GM18870 (cell line): Measurements from ENCODE around the gene SRMS.
A peak's percentile ranks its signal among the peaks of the same experiment; 100 is the strongest.
"Not testable (repeated sequence)": the region's sequence is repeated elsewhere in the genome, so short reads cannot be mapped to it uniquely, and the experiment has no call there.

Source experiments
- ATAC-seq: cut with Tn5 transposase; IDR thresholded peaks from one replicate; pipeline ENCODE4 v1.9.1; 2021; ENCODE audit warnings: moderate library complexity; ENCODE audit not compliant: unreplicated experiment

SRMS gene

DNA sequence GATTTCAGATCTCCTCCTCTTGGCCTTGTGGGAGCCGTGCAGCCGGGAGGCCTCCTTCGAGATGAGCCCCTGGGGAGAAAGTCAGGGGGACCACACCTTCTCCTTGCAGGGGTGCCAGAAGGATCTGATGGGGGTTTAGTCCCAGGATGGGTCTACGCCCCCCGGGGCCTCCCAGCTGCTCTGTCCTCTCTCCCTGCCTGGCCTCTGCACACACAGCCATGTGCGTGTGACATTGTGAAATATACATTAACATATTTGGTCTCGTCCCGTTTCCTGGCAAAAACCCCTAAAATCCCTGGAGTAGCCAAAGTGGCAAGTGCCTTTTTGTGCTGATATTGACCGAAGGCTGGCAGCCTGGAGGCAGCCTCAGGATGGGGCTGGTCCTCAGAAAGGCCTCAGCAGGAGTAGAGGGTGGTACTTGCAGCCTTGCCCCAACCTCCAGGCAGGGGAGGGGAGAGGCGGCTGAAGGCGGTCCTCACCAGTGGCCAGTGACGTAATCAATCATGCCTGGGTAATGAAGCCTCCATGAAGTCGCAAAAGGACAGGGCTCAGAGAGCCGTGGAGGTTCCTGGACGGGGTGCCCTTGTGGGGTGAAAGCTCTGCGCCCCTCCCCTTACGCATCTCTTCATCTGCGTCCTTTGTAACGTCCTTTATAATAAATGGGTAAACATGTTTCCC, 31.6 kb upstream of the SRMS start:
- no peak for ATAC-seq

DNA sequence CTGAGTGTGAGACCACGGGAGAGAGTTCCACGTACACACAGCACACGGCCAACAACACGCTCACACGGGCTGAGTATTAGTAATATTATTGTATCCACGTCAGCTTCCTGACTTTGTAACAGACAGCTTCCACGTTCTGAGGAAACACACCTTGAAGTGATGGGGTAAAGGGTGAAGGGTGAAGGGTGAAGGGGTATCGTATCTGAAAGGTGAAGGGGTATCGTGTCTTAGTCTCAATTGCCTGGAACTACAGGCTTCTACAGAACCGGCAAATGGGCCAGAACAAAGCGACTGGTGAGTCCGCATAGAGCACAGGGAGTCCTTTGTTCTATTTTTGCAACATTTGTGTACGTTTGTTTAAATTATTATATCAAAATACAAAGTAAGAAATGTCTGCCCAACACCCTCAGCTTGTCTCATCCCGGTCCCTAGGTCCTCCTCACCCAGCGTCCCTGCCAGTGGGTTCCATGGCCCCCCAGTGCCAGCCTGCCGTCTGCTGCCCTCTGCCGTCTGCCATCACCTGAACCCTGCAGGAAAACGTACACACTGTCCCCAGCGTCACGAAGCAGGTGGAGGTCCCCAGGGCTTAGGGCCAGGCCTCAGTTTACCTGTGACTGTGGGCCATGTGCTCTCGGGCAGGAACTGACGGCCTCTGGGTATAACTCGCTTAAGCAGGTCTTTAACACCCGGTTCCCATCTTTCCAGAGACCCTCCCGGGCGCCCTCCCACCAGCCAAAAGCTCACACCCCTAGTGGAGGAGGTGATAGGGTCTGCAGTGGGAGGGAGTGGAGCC, 30.9 kb upstream of the SRMS start:
- no peak for ATAC-seq

DNA sequence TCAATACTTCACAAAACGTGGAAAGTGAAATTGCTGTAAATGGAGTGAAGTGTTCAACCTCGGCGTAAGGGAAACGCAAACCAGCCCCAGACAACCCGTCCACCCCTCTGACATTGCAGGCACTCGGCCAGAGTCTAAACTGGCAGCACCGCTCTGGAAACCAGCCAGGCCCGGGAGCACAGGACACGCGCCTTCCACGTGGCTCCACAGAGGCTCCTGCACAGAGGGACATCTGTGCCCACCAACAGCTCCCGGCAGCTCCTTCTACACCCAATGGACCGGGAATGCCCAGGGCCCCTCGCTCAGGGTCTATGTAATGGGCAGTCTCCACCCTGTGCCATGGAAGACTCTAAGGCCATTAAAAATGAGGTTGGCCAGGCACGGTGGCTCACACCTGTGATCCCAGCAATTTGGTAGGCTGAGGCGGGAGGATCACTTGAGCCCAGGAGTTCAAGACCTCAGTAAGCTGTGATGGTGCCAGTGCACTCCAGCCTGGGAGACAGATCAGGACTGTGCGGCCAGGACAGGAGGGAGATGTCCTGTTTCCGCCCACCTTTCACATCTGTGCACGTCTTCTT, 29.9 kb upstream of the SRMS start:
- ATAC-seq = no peak

DNA sequence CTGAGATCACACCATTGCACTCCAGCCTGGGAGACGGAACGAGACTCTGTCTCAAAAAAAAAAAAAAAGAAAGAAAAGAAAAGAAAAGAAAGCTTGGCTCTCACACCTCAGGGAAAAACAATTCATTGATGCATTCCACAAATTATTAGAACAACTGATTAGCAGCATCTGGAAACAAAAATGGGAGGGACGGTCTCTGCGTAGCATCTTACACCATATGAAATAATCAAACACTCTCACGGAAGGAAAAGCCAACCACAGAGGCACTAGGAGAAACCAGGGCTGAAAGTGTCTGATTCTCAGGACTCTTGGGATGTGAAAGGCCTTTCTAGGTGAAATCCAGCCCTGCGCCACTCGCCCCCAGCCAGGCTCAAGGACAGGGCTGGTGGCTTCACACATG, 28.8 kb upstream of the SRMS start:
- ATAC-seq = no peak

DNA sequence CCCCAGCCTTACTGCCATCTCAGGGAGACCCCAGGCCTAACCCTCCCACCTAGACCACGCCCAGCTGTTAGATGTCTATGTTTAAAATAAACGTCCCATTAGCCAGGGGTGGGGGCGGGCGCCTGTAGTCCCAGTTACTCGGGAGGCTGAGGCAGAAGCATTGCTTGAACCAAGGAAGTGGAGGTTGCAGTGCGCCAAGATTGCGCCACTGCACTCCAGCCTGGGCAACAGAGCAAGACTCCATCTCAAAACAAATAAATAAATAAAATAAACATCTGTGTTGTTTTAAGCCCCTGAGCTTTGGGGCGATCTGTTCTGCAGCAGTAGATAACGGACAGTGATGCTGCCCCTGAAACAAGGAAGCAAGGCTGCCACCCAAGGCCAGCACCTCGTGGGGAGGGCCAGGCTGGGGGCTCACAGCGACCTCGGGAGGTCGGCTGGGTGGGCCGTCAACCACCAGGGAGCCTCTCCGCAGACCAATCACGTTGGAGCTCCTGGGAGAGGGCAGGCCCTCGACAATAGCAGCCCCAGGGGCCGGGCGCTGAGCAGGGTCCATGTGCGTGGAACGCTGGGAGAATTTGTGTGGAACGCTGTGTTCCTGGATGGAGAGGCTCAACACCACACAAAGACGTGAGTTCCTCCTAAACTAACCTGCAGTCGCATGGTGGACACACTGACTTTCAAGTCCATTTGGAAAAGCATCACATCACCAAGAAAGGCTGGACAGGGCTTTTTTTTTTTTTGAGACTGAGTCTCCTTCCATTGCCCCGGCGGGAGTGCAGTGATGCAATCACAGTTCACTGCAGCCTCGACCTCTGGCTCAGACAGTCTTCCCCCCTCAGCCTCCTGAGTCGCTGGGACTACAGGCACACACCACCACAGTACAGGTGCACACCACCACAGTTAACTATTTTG, 27.5 kb upstream of the SRMS start:
- ATAC-seq = no peak

DNA sequence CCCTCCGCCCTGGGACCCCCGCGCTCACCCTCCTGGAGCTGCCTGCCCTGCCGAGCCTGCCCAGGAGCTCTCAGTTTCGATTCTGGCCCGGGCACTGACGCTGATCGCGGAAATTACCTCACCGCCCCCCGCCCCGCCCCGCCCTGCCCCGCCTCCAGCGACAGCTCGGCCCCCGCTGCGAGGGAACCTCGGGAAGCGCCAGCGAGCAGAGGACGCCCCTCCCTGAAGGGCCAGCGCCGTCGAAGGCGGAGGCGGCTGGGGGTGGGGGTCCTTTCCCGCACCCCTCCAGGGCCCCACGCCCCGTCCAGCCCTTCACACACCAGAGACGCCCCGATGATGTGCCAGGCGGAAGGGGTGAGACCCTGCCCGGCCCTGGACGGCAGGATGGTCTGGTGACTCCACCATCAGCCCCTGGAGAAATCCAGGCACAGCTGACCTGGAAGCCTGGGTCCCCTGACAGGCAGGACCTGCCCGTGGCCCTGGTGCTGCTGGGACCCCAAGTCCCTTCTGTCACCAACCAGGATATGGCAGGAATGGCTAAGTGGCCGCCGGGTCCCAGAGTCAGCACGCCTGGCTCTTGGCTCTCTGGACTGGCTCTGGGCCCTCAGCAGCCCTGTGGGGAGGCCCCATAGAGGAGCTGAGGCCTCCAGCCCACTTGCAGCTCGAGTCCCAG, 26.7 kb upstream of the SRMS start, which contains the start of gene HELZ2:
TSS of gene HELZ2 (minus strand) at position 84 of the 673 bp plus-strand sequence. CDS start 1,854 bp downstream, outside the sequence.
- ATAC-seq = no peak

DNA sequence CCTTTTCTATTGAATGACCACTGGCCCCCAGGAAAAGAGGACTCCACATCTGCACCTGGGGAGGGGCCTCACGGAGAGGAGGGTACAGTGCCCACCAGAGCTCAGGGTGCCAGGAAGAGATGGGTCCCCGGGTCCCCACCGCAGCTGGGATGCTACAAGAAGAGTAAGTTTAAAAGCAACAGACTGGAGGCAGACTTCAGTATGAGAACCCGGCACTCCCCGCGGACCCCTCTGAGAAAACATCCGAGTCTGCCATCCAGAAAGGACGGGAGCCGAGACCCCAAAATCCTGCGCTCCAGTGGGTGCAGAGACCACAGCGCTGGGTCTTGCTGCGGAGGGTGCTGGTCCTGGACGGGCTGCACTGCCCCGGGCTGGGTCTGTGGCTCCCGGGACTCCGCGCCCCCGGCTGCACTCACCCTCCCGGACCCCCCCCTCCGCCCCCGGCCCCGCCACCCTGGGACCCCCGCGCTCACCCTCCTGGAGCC, 26.1 kb upstream of the SRMS start:
- no peak for ATAC-seq

DNA sequence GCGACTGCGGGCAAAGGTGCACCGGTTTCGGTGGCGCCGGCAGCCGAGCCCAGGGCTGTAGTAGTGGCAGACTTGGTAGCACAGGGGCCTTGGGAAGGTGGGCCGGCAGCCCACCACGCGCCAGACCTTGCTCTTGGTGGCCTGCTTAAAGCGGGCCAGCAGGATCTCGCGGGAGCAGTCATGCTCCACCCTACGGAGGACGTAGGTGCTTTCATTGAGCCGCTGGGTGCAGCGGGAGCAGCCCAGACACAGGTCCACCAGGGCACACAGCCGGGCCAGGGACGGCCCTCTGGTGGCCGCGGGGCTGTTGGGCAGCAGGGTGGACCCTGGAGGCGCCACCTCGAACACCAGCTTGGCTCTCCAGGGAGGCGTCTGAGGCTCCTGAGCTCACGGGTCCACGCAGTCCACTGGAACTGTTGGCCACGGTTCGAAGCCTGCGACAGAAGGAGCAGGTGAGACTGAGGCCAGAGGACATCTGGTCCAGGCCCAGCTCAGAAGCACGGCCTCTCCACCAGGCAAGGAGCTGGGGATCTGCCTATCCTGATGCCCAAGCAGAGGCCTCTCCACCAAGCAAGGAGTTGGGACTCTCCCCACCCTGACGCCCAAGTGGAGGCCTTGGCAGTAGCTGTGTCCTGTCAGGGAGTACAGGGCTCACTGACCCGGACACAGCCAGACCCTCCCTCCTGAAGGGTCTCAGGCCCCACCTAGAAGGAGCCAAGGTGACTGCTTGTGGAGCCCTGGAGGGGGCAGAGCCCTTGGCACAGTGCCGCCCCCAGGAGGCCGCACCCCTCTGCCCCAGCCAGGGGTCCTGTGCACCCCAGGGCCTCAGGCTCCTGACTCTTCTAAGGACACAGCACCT, 25.5 kb upstream of the SRMS start:
- ATAC-seq = no peak

DNA sequence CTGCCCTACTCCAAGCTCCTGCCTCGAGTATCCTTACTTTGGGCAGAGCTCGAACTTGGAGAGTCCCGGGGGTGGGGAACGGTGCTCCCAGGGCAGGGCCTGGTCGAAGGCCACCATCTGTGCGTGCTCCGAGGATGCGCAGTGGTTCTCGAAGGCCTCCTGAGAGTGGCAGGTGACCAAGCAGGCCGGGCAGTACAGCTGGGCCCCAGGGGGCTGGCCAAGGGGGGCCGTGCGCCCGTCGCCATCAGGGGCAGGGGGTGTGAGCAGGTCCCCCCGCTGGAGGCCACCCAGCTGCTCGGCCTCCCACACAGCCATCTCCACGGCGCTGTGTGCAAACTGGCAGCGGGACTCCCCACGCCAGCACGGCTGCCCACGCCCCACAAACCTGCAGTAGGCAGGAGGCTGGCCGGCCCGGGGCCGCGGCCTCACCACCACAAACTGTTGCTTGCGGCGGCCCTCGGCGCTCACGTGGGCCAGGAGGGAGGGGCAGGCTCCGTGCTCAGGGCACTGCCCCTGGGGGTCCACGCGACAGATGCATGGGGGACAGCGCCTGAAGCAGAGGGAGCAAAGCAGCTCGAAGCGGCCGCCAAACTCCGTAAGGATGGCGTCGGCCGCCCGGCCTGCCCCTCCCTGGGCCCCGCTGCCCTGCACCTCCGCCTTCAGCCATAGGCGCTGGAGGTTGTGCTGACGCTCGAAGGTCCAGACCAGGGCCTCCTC, 24.7 kb upstream of the SRMS start:
- no peak for ATAC-seq

DNA sequence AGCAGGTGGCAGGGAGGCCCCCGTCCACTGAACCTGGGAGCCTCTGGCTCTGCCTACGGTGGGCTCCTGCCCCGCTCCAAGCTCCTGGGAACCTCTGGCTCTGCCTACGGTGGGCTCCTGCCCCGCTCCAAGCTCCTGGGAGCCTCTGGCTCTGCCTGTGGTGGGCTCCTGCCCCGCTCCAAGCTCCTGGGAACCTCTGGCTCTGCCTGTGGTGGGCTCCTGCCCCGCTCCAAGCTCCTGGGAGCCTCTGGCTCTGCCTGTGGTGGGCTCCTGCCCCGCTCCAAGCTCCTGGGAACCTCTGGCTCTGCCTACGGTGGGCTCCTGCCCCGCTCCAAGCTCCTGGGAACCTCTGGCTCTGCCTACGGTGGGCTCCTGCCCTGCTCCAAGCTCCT, 23.5 kb upstream of the SRMS start:
- ATAC-seq = not testable (repeated sequence)

DNA sequence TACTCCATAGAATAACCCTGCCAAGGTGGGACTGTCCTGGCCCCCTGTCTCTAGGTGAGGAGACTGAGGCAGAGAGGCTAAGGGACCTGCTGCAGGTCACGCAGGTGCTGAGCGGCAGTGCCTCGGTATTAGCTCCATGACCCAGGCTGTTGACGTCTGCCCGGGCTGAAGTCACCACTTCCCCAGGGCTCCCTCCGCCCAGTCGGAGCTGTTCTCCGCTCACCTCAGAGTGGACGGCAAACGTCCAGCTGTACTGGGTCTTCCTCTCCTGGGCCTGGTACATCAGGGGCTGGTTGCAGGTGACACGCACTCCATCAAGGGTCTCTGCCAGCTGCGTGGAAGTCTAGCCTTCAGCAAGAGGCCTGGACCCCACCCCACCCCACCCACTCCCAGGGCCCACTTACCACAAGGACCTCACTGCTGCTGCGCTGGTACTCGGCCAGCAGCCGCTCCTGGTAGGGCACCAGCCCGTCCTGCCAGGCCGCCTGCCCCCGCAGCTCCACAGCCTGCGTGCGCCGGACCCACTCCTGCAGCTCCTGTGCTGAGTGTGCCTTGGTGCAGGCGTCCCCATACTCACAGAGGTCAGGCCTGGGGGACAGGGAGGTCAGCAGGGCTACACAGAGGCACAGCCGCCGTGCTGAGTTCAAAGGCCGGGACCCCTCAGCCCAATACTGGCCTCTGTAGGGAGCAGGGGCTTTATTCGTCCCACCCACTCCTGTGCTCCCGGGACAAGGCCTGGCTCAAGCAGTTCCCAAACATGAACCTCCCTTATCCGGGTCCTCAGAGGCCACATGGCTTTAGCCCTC, 22.9 kb upstream of the SRMS start:
- no peak for ATAC-seq

DNA sequence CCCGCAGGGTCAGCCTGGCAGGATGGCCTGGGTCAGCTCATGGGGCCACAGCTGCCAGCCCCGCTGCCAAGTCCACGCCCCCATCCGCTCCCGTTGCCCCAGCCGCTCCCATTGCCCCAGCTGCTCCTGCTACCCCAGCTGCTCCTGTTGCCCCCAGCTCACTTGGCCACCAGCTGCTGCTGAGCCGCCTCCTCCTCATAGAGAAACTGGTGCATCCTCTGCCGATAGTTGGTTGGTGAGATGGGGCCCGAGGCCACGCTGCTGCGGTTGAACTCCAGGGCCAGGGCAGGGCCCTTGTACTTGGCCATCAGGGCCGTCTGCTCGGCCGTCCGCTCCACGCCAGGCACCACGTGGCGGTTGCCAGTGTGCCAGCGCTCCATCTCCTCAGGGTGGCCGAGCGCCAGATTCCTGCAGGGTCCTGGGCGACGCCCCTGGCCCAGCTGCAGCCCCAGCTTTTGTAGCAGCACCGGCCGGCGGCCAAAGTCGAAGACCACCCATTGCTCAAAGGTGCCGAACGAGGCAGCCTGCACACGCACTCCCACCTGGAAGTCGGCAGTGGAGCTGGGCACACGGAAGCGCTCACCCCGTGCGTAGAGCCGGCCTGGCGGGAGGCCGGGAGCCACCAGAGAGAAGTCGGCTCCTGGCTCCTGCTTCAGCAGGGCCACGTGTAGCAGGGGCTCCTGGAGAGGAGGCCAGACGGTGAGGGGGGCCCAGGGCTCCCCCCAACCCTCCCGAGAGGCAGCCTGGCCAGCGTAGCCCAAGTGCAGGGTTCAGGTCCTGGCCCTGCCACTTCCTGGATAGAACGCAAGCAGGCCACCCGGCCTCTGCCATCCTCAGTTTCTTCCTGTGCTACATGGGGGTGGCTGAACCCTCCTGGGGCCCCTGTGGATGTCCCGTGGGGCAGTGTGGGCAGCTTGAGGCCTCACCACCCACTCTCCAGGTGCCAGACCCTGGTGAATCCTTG, 21.7 kb upstream of the SRMS start:
- ATAC-seq = no peak

DNA sequence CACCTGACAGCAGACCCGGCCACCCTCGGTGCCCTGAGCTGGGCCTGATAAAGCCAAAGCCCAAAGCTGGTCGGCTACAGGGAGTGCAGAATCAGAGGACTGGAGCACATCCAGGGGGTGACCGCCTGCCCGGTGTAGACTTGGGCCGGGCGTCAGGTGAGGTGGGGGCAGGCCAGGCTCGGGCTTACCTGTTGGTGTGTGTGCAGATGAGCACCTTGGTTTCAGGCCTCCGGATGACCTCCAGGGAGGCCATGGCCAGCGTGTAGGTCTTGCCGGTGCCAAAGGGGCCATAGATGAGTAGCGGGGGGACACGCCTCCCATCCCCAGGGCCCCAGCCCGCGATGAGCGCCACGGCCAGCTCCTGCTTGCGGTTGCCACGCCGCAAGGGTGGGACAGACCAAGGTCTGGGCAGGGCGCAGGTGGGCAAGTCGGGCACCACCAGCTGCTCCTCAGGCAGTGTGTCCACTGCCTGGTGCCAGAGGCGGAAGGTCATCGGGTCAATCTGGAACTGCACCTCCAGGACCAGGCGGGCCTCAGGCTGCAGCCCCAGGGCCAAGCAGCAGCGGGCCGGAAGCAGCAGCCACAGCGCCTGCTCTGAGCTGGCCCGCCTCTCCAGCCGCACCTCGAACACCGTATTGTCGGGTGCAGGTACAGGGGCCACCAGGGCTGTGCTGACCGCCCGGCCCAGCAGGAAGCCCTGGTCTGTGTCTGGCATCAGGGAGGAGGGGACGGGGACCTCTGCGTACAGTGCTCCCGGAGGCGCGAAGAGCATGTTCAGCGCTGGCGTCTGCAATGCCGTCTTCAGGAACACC, 20.8 kb upstream of the SRMS start:
- ATAC-seq = peak; percentile 6

DNA sequence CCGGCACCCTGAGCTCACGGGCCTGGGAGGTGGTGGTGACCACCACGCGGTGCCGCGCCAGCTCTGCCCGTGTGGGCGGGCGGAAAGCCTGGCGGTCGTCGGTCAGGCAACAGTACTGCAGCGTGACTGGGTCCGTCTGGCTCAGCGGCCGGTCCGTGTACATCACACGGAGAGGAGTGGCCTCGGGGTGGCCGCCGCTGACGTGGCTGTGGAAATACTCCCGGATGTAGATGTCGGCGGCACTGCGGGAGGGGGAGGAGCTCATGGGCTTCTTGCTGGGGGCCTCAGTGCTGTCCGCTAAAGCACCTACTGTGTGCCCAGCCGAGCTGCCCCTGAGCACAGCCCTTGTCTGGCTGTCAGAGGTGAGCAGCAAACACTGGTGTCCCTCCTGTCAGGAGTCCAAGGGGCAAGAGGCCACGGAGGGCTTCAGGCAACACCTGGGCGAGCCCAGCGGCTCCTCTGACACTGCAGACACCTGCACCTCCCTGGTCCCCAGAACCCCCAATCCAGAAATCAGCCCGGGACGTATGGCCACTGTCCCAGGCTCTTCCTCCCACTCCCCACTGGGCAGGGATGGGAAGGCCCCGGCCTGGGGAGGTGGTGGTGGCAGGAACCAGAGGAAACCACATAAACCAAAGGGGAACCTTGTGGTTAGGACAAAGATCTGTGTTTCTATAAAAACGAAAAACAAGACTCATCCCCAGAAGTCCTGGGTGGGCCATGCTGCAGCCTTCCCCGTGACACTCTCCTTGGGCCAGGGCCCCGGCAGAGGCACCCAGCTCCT, 20.0 kb upstream of the SRMS start:
- peak; percentile 49 for ATAC-seq

DNA sequence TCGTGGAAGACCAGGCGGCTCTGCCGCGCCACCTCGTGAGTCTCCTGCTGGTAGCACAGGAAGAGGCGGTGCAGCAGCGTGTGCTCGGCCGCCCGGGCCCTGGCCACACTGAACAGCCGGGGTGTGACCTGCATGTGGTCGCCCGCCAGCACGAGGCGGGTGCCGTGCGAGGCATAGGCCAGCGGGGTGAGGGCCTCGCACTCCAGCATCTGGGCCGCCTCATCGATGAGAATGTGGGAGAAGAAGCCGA, 19.5 kb upstream of the SRMS start:
- no peak for ATAC-seq
